ENCODE measurements around the gene HAPLN1.

The HAPLN1 gene

GRCh38 chr5:83688281-83688680 lies 32.4 kb downstream of the HAPLN1 start:
- POLR2A ChIA-PET = interaction anchor here (1.0 kb wide), 1 partner anchor 80 kb away, joined by 3 read pairs; no protein-coding TSS in a partner anchor
- CTCF ChIA-PET = interaction anchor here (0.7 kb wide), 1 partner anchor 9 kb away, joined by 3 read pairs; no protein-coding TSS in a partner anchor
- no peak for DNase-seq (ENCODE audit: extremely low spot score)
- TF ChIP-seq FOXM1 (IDR thresholded peaks at IDR 0.05; ENCODE audit: borderline replicate concordance) = no peak
- no peak for TF ChIP-seq NFRKB (IDR thresholded peaks at IDR 0.05)

GRCh38 chr5:83687124-83687619 lies 33.5 kb downstream of the HAPLN1 start:
- POLR2A ChIA-PET = no interaction called here
- CTCF ChIA-PET = no interaction called here
- no peak for TF ChIP-seq TARDBP (IDR thresholded peaks at IDR 0.05)
- TF ChIP-seq PKNOX1 (IDR thresholded peaks at IDR 0.05) = no peak
- TF ChIP-seq BHLHE40 (IDR thresholded peaks at IDR 0.05; ENCODE audit: borderline replicate concordance) = no peak
- no peak for TF ChIP-seq SUZ12 (IDR thresholded peaks at IDR 0.05)
- TF ChIP-seq FOXK2 (IDR thresholded peaks at IDR 0.05) = no peak
- no peak for TF ChIP-seq CTBP1 (IDR thresholded peaks at IDR 0.05; ENCODE audit: borderline replicate concordance)
- TF ChIP-seq ARNT (IDR thresholded peaks at IDR 0.05) = no peak
- no peak for DNase-seq (ENCODE audit: extremely low spot score)

DNA sequence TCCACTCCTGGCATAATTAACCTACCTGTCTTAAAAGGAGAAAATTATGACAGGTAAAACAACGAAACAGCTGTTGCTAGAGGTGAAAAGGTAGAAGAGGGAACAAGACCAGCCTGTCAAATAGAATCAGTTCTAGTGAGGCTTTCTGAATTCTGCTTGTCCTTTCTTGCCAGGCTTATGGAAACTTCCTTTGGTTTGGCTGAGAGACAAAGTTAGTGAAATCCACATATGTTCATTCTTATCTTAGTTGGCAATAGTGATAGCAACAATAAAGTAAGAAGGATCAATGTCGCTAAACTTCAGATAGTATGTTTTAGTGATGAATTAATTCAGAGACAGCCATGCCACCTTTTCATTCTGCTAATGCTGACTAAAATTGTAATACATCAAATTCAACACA lies 34.4 kb downstream of the HAPLN1 start:
- no peak for DNase-seq (ENCODE audit: extremely low spot score)
- TF ChIP-seq BHLHE40 (IDR thresholded peaks at IDR 0.05; ENCODE audit: borderline replicate concordance) = no peak
- no peak for TF ChIP-seq LEF1 (IDR thresholded peaks at IDR 0.05; ENCODE audit: borderline replicate concordance)
- no peak for TF ChIP-seq PKNOX1 (IDR thresholded peaks at IDR 0.05)
- no peak for TF ChIP-seq ZNF384 (IDR thresholded peaks at IDR 0.05)
- no peak for TF ChIP-seq FOXA1 (IDR thresholded peaks at IDR 0.05)
- no peak for TF ChIP-seq FOXK2 (IDR thresholded peaks at IDR 0.05)
- no peak for TF ChIP-seq CTBP1 (IDR thresholded peaks at IDR 0.05; ENCODE audit: borderline replicate concordance)
- no peak for TF ChIP-seq SUZ12 (IDR thresholded peaks at IDR 0.05)
- no peak for TF ChIP-seq FOXM1 (IDR thresholded peaks at IDR 0.05; ENCODE audit: borderline replicate concordance)
- no peak for TF ChIP-seq NFRKB (IDR thresholded peaks at IDR 0.05)
- no peak for TF ChIP-seq ARNT (IDR thresholded peaks at IDR 0.05)
- TF ChIP-seq HDGF (IDR thresholded peaks at IDR 0.05; ENCODE audit: borderline replicate concordance) = no peak
- ChIA-PET CTCF (no interaction called here), POLR2A (no interaction called here)

DNA sequence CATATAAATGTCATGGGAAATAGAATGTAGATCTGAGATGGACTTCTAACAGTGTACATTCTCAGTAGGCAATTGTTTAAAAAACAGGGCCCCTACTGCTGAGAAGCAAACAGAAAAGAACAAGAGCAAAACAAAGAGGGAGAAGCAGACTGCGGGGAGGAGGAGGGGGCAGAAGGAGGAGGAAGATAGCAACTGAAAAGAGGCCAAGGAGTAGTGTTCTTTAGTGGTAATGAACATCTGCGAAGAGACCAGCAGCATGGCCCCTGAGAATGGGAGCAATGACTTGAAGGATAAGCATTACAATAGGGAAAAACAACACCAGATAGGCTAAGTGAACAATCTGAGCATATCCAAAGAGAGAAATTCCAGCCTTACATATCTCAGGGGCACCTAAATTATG lies 36.8 kb downstream of the HAPLN1 start:
- CTCF ChIA-PET = no interaction called here
- POLR2A ChIA-PET = no interaction called here
- no peak for DNase-seq (ENCODE audit: extremely low spot score)
- TF ChIP-seq BHLHE40 (IDR thresholded peaks at IDR 0.05; ENCODE audit: borderline replicate concordance) (no peak), FOXA1 (IDR thresholded peaks at IDR 0.05) (no peak), NFRKB (IDR thresholded peaks at IDR 0.05) (no peak), SUZ12 (IDR thresholded peaks at IDR 0.05) (no peak), FOXK2 (IDR thresholded peaks at IDR 0.05) (no peak), ZNF384 (IDR thresholded peaks at IDR 0.05) (no peak), FOXM1 (IDR thresholded peaks at IDR 0.05; ENCODE audit: borderline replicate concordance) (no peak), HDGF (IDR thresholded peaks at IDR 0.05; ENCODE audit: borderline replicate concordance) (no peak), TARDBP (IDR thresholded peaks at IDR 0.05) (no peak), SP1 (IDR thresholded peaks at IDR 0.05) (no peak), ARNT (IDR thresholded peaks at IDR 0.05) (no peak), CTBP1 (IDR thresholded peaks at IDR 0.05; ENCODE audit: borderline replicate concordance) (no peak), ELF4 (IDR thresholded peaks at IDR 0.05) (no peak), L3MBTL2 (conservative IDR thresholded peaks at IDR 0.05) (no peak)

GRCh38 chr5:83672646-83673045 lies 48.0 kb downstream of the HAPLN1 start:
- no peak for DNase-seq (ENCODE audit: extremely low spot score)
- no peak for TF ChIP-seq SP1 (IDR thresholded peaks at IDR 0.05)
- ChIA-PET POLR2A (no interaction called here), CTCF (no interaction called here)

DNA sequence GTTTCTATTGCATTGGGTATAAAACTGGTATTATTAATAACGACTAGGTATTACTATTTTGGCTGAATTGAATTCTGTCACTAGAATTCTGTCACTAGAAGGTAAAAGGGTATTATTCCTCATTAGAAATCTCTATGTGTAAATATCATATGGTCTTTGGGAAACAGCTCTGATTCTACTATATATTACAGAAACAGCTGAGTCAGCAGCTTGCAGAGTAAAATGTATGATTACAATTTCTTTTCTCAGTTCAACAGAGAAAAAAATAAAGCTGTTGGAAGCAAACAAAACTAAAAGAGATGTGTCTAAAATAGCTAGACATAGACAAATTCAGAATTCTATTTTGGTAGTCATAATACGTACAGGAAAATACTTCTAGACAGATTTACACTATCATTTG lies 48.5 kb downstream of the HAPLN1 start:
- ChIA-PET POLR2A (no interaction called here), CTCF (no interaction called here)
- no peak for TF ChIP-seq ELF4 (IDR thresholded peaks at IDR 0.05)
- TF ChIP-seq ARNT (IDR thresholded peaks at IDR 0.05) = no peak
- TF ChIP-seq TARDBP (IDR thresholded peaks at IDR 0.05) = no peak
- TF ChIP-seq SP1 (IDR thresholded peaks at IDR 0.05) = no peak
- no peak for TF ChIP-seq NFRKB (IDR thresholded peaks at IDR 0.05)
- TF ChIP-seq L3MBTL2 (conservative IDR thresholded peaks at IDR 0.05) = no peak
- TF ChIP-seq CTBP1 (IDR thresholded peaks at IDR 0.05; ENCODE audit: borderline replicate concordance) = no peak
- TF ChIP-seq HDGF (IDR thresholded peaks at IDR 0.05; ENCODE audit: borderline replicate concordance) = no peak
- TF ChIP-seq PKNOX1 (IDR thresholded peaks at IDR 0.05) = no peak
- TF ChIP-seq SUZ12 (IDR thresholded peaks at IDR 0.05) = no peak
- no peak for DNase-seq (ENCODE audit: extremely low spot score)

DNA sequence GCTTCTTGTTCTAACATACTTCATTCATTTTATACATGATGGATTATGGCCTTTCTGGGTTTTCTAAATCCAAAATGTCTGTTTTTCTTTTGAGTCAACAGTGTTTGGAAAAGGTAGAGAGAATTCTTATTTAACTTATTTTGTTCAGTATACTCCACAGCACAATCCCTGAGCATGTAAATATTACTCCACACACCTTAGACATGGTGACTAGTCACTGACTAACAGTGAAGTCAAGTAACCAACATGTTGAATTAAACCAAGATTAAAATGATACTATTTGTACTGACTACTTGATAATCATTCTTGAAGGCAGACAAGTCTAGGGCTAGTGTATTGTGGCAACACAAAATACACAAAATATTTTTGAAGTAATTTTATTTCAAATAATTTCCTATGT lies 55.0 kb downstream of the HAPLN1 start:
- no peak for TF ChIP-seq ARNT (IDR thresholded peaks at IDR 0.05)
- TF ChIP-seq HDGF (IDR thresholded peaks at IDR 0.05; ENCODE audit: borderline replicate concordance) = no peak
- TF ChIP-seq LEF1 (IDR thresholded peaks at IDR 0.05; ENCODE audit: borderline replicate concordance) = no peak
- no peak for TF ChIP-seq L3MBTL2 (conservative IDR thresholded peaks at IDR 0.05)
- TF ChIP-seq FOXM1 (IDR thresholded peaks at IDR 0.05; ENCODE audit: borderline replicate concordance) = no peak
- no peak for TF ChIP-seq BHLHE40 (IDR thresholded peaks at IDR 0.05; ENCODE audit: borderline replicate concordance)
- TF ChIP-seq ZNF384 (IDR thresholded peaks at IDR 0.05) = no peak
- TF ChIP-seq NFRKB (IDR thresholded peaks at IDR 0.05) = no peak
- TF ChIP-seq SP1 (IDR thresholded peaks at IDR 0.05) = no peak
- TF ChIP-seq FOXA1 (IDR thresholded peaks at IDR 0.05) = no peak
- TF ChIP-seq ELF4 (IDR thresholded peaks at IDR 0.05) = no peak
- no peak for TF ChIP-seq FOXK2 (IDR thresholded peaks at IDR 0.05)
- TF ChIP-seq TARDBP (IDR thresholded peaks at IDR 0.05) = no peak
- TF ChIP-seq SUZ12 (IDR thresholded peaks at IDR 0.05) = no peak
- TF ChIP-seq CTBP1 (IDR thresholded peaks at IDR 0.05; ENCODE audit: borderline replicate concordance) = no peak
- TF ChIP-seq PKNOX1 (IDR thresholded peaks at IDR 0.05) = no peak
- CTCF ChIA-PET = no interaction called here
- DNase-seq (ENCODE audit: extremely low spot score) = no peak
- POLR2A ChIA-PET = no interaction called here
